T-helper 1 cell (primary cell): ENCODE data around the gene RFPL1.

ENCODE experiments used
- DNase-seq, 5 donors: peaks; one replicate each; pipeline ENCODE4 v3.0.0-alpha.2; 2012 to 2020

Gene RFPL1

DNA sequence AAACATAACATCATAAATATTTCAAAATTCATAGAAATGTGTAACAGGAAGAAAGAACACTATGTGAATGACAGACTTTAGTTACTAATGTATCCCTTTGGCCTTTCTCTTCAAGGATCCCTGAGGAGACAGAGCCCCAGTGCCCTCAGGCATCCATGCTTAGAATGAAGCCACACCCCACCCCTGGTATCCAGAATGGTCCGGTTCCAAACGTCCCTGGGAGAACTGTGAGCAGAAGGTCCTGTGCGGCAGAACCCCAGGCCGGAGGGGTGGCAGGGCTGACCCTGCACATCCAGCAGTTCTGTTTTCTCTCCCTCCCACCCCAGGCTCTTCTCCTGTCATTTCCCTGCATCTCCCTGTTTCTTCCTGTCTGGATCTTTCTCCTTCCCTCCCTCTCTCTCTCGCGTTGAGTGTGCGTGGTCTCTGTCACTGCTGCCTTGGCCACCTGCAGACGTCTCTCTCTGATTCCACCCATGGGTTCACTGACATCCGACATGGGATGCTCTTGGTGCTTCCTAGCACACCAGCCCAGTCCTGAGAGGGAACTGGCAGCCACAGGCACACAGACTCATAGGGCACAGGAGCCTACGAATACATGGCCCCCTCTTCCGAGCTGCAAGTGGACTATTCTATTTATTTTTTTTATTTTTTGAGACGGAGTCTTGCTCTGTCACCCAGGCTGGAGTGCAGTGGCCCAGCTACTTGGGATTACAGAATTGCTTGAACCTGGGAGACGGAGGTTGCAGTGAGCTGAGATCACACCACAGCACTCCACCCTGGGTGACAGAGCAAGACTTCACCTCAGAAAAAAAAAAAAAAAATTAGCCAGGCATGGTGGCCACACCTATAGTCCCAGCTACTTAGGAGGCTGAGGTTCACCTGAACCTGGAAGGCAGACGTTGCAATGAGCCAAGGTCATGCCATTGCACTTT is 5.7 kb downstream of the RFPL1 start:
- DNase-seq, result no peak

DNA sequence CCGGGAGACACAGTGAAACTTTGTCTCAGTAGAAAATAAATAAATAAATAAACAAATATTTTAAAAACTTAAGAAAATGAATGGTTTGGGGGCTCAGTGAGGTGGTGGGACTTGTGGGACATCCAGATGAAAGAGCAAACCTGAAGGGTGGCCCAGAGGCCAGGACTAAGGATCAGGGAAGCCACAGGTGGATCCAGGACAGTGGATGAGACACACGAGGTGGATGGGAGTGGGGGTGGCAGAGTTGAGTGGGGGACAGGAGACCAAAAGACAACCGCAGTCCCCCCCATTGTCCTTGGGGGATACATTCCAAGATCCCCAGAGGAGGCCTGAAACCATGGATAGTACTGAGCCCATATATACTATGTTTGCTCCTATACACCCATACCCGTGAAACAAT is 7.1 kb downstream of the RFPL1 start:
- no peak for DNase-seq

DNA sequence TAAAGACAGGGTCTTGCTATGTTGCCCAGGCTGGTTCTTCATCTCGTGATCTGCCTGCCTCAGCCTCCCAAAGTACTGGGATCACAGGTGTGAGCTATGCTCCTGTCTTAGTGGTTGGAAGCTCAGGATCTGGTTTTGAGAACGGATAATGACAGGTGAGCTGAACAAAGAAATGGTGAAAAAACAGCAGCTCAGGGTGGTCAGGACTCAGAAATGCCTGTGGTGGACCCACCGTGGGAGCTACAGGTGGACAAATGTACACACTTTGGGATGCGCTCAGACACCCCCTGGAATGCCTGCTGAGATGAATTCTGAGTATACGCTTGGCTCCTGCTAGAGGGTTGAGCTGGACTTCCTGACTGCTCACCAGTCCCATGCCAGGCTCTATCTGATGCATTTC is 9.5 kb downstream of the RFPL1 start:
- no peak for DNase-seq

DNA sequence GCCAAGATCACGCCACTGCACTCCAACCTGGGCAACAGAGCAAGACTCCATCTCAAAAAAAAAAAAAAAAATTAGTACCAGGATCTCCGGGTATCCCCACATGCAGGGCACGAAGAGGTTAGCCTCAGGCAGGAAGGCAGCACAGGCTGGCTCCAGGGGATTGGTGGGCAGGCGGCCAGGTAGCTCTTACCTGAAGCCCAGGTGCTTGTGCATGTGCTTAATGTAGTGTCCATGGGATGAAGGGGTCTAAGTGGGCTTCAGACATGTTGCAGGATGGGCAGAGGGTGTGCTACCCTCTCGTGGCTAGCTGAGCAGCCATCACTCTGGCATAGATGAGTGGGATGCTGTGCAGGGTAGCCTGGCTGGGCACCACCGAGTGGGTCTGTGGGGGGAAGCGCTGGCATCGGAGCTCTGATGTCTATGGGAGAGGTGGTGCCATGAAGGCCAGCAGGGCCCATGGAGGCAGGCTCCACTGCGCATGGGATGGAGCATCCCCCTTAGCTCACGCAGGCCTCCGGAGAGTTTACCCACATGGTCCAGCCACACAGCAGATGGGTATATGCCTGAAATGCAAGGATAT is 11.0 kb downstream of the RFPL1 start:
- no peak for DNase-seq

DNA sequence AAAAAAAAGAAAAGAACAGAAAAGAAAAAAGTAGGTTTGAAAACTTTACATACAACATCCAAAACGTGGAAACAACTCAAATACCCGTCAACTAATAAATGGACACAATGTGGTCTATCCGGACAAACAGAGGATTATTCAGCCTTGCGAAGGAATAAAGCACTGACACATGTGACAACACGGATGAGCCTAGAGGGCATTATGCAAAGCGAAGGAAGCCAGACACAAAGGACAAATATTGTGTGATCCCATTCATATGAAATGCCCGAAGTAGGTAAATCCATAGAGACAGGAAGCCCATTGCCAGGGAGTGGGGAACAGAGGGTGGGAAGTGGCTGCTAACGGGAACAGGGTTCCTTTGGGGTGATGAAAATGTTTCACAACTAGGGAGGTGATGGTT is 11.8 kb downstream of the RFPL1 start:
- DNase-seq, result no peak

DNA sequence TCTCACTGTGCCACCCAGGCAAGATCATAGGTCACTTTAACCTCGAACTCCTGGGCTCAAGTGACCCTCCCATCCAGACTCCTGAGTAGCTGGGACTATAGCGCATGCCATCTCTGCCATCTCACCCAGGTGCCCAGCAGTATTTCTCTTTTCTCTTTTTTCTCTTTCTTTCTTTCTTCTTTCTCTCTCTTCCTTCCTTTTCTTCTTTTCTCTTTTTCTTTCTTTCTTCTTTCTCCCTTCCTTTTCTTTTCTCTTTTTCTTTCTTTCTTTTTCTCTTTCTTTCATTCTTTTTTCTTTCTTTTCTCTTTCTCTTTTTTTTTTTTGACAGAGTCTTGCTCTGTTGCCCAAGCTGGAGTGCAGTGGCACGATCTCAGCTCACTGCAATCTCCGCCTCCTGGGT is 13.5 kb downstream of the RFPL1 start:
- no peak for DNase-seq

DNA sequence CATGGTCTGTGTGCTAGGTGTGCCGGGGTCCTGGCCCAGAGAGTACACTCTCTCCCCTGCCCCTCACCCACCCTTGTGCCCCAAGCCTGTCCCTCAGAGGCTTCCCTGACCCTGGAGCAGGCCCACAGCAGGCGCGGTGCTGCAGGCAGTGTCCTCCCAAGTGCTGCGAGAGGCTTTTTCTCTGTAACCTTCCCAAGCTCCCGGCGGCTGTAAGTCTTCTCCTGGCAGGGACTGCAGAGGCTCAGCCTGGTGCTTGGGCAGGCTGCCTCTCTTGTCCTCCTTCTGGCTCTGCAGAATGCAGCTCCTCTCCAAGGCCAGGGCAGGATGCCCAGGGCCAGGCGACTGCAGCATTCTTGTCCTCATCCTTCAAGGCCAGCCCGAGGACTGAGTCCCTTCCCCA is 15.9 kb downstream of the RFPL1 start:
- no peak for DNase-seq

DNA sequence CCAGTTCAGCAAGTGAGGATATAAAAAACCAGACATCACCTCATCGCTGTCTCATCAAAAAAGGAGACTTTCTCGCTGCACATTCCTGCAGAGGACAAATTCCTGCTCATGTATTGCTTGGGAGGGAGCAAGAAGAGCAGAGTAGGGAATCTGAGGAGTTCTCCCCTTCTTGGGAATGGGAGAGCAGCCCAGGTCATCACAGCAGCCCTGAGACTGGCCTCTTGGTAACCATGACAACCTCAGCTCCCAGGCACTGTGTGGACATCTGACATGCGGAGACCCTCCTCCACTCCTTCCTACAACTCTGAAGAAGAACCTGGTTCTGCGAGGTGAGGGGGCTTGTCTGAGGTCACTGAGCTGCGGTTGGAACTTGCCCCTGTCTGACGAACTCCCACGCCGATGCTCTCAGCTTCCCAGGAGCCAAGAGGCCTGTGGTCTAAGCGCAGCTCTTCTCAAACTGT is 17.9 kb downstream of the RFPL1 start:
- no peak for DNase-seq

DNA sequence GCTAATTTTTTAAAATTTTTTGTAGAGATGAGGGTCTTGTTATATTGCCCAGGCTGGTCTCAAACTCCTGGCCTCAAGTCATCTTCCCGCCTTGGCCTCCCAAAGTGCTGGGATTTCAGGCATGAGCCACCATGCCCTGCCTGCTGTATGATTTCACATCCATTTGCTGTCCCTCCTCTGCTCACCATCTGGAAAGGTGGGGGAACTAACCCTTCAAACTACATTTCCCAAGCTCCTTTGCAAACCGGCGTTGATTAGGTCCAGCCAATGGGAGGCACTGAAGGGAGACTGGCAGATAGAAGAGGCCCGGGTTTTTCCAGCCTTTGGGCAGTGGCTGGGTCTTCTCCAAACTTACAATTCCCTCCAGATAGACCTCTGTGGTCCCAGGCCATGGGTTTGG is 19.3 kb downstream of the RFPL1 start:
- no peak for DNase-seq

DNA sequence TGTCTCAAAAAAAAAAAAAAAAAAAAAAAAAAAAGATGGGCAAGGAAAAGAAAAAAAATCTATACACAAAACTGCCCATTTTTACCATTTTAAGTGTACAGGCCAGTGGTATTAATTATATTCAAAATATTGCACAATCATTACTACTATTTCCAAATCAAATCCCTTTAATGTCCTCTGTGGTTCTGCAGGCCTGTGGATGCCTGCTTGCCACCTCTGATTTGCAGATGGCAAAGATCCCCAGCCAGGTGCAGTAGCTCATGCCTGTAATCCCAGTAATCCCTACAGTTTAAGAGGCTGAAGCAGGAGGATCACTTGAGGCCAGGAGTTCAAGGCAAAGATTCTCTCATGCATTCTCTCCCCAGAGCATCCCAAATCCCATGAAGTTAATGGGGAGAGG is 20.2 kb downstream of the RFPL1 start:
- no peak for DNase-seq

DNA sequence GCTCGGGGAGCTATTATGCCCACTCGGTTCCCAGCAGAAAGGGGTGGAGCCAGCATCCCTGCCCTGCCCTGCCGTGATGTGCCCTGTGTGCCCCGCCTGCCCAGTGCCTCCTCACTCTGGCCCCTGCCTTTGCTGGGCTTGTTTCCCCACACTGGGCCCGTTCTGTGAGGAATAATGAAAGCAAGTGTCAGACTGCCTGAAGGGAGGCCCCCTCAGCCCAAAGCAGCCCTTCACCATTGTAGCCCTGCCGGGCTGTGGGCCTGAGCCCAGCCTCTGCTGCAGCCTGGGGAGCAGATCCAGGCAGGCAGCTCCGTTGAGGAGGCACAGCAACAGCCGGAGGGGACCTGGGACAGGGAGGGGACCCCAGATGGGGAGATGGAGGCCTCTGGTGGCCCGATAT is 21.4 kb downstream of the RFPL1 start:
- no peak for DNase-seq

DNA sequence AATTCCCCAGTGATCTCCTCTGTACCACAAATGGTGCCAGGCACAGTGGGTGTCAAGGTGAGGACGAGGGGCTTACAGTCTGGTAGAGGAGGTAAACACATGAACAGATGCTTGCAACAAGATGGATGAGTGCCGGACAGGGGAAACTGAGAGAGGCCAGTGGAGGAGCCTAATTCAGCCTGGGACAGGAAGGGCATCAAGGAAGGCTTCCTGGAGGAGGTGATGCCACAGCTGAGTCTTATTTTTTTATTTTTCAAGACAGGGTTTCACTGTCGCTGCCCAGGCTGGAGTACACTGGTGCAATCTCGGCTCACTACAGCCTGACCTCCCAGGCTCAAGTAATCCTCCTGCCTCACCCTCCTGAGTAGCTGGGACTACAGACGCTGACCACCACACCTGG is 22.9 kb downstream of the RFPL1 start:
- DNase-seq, result no peak

DNA sequence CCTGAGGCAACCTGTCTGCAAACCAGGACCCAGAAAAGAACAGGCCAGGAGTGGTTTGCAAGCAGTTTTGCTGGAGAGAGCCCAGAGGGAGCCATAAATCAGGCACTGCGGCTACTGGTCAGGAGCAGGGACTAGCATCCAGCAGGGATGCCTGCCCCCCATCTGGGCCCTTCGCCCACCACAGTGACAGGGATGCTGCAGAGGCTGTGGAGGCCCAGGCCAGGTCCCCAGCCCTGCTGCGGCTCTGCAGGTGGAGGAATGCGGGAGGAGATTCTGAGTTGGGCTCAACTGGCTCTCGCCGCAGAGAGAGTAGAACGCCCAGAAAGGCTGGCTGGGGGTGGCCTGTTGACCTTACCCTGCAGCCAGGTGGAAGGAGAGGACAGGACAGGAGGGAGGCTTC is 25.2 kb downstream of the RFPL1 start:
- no peak for DNase-seq

DNA sequence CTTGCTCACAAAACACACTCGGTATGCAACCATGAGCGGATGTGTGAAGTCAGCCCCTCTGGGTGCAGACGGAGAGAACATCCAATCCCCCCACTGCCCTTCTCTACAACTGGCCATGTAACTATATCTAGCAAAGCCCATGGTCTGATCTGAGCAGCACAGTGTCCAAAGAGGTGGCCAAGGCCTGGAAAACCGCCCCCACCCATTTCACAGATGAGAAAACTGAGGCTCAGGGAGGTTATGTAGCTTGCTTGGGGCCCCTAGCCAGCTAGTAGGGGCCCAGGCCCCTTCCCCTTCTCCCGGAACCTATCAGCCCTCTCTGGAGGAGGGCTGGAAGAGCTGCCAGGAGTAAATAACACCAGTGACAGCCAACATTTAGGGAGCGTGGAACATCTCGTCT is 26.2 kb downstream of the RFPL1 start:
- DNase-seq, result no peak

DNA sequence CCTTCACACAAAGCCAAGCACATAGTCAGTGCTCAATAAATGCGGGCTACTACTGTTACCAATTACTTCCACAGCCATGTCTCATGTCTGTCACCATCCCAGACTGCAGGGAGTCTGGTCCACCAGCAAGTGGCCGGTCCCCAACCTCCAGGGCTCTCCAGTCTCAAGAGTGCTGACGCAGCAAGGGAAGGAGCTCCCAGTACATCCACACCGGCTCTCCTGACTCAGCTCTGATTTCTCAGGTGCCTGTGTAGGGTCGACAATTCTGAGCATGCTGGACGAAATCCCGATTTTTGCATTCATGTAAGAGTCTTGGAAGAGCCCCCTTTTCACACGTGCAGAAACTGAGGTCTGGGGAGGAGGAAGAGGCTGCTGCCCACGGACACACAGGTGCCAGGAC is 31.4 kb downstream of the RFPL1 start:
- no peak for DNase-seq

DNA sequence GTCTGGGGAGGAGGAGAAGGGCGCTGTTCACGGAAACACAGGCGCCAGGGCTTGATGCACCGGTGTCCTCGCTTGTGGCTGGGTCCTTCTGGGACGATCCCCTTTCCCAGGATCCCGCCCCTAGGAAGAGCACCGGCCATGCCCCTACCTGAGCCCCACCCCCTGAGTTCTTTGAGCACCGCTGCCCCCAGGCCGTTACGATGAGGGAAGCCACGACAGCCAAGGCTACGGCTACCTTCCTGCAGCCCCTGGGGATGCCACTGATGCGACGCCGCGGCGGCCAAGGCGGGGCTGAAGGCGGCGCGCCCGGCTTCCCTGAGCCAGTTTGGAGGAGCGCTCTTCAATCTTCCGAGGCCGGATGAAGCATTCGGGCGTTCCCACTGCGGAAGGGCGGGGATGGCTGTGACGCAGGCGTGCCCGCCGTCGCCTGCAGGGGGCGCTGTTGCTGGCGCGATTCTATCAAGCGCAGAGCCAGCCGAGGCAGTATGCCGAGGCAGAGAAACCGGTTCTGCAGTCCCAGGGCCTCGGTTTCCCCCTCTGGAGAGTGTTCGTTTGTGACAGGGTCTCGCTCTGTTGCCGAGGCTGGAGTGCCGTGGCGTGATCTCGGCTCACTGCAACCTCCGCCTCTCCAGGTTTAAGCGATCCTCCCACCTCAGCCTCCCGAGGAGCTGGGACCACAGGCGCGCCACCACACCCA is 31.9 kb downstream of the RFPL1 start:
- peak; percentile 36 to 73 (median 54) for DNase-seq

DNA sequence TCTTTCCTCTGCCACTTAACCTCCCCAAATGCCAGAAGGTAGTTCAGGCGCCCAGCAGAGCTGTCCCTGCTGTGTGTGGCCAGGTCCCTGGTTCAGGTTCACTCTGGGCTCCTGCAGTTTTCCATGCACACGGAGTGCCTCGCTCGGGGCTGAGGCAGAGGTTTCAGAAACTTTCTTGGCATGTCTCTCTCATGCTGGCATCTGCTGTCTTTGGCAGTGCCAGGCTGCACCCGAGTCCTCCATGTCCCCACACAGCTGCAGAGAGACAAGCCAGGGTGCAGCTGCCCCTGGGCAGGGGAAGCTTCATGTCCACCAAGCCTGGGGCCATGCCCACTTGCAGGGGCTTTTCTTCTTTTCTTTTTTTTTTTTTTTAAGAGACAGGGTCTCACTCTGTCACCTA is 34.6 kb downstream of the RFPL1 start:
- no peak for DNase-seq

DNA sequence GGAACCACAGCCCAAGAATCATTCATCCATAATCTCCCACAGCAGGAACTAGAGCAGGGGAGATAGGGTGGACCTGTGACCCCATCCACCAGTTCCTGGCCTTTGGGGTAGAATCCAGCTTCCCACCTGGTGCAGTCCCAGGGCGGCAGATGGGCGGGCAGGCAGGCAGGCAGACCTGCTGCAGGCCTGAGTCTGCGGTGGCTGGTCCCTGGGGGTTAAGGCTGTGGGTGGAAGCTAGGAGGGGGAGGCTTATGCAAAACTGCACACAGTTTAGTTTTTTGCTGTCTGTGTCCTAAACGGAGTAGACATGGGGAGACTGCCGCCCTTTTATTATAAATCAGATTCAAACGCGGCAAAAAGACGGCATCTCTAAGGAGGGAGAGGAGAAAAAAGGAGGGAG is 37.2 kb downstream of the RFPL1 start:
- no peak for DNase-seq

DNA sequence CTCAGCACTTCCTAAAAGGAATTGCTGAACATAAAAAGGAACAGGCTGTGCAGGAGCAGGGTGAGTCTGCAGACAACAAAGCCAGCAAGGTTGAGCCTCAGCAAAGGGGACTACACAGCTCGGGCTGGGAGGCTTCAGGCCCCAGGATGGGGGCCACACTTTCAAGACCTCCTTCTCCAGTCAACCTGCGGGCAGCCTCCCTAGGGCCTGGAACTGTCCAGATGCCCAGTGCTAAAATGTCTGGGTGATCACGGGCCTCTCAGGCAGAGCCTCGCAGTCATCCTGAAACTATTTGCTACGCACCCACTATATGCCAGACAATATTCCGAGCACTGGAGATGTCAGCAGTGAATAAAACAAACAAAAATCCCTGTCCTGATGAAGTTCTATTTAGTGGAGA is 37.7 kb downstream of the RFPL1 start:
- DNase-seq, result no peak

DNA sequence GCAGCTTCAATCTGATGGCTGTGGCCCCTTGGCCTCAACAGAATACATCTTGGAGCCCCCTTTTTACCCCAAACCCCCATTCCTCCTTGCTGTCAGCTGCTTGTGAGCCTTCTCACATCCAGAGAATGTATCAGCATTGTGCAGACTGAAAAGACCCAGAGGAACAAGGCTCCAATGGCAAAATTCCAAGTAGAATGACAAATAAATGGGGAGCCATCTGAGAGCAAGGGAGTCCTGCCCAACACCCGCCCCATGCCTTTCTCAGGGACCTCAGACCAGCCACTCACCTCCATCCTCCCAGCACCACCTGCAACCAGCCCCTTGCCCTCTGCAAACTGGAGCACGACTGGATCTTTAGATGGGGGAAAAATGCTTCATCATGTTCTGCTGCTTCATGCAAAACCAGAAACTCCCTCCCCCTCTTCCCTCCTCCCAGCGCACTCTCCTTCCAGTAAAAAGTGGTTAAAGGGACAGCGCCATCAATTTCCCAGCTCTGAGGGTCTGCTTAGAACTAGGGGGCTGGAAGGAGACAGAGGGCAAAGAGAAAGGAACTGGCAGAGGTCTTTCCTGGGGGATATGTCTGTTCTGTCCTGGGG is 39.4 kb downstream of the RFPL1 start:
- no peak for DNase-seq

DNA sequence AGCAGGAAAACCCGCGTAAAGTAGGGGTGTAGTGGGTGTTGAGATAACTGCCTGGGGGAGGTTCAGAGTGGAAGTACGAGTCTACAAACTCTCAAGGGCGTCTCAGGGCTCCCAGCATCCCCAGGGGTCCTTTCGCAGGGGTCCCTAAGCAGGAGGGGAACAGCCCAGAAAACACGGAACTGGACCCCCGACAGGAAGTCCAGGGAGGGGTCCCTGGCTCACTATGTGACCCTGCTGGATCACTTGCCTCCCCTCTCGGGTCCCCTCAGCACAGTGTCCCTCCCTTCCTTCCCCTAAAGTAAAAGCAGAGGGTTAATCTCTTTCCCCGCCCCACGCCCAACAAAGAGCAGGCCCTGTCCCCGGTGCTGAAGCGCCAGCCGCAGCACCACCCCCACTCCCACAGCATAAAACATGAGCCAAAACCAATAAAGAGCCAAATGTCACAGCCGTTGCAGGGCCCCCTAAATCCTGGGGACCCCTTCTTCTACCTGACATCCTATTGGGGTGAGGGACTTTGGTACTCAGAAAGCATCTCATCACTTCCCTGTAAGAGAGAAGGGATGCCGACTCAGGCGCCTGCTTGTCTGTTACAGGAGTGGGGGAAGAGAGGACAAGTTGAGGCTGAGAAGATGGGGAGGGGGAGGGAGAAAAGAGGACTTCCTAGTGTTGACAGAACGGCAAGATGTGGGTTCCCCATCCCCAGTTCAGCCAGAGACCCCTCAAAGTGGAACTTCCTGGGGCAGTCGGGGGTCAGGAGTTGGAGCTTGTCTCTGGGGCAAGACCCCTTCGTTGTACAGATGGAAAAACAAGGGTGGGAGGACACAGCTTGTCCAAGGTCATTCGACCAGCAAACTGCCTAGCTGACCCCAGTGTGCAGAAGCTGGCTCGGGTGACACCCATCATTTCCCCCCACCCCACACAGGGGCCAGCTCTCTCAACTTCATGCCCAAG is 40.2 kb downstream of the RFPL1 start:
- DNase-seq, result peak in 1 of 5 donors; percentile 8
